H1 (cell line): Measurements from ENCODE around the gene PRKCZ. TPM values are rescaled to one million over a fixed set of nuclear protein-coding genes. Genes with fewer than 3 reads are reported as not detected.

Source experiments
- CTCF ChIA-PET: fragments of 300-600 bp; sonication (Branson Sonifier 250); formaldehyde crosslinking; loops from one replicate; lab custom pipeline; 2021; ENCODE audit not compliant: partially characterized antibody; lab: Charles Lee
- POLR2A ChIA-PET: fragments of 300-600 bp; sonication (Branson Sonifier 250); formaldehyde crosslinking; loops from one replicate; lab custom pipeline; 2021; ENCODE audit warnings: inconsistent platforms; ENCODE audit not compliant: partially characterized antibody; lab: Charles Lee
- DNase-seq, 2 experiments: peaks; one replicate each; pipeline versions ENCODE4 v3.0.0 to v3.0.0-alpha.2; 2010 to 2022; ENCODE audit warnings: low spot score in 2 of 2, low read depth in 1 of 2, mixed read lengths in 1 of 2
- FAIRE-seq: peaks from 2 replicates; lab custom pipeline; 2011; peaks lifted over from hg19 to GRCh38; lab: Jason Lieb, UNC
- H2AFZ ChIP-seq: 2 replicates; pipeline ENCODE4 v1.8.1; 2012; ENCODE audit warnings: low read length, inconsistent platforms
- H2AK5ac ChIP-seq: 2 replicates; pipeline ENCODE4 v1.6.1; 2013; ENCODE audit warnings: low read depth, low read length
- H2BK120ac ChIP-seq: replicated peaks from 2 replicates; pipeline ENCODE3; 2013; ENCODE audit warnings: low read depth, low read length, inconsistent platforms
- H2BK12ac ChIP-seq: 2 replicates; pipeline ENCODE4 v1.6.1; 2013; ENCODE audit warnings: low read depth, low read length
- H2BK15ac ChIP-seq: 2 replicates; pipeline ENCODE4 v1.6.1; 2013; ENCODE audit warnings: low read length
- H2BK20ac ChIP-seq: 2 replicates; pipeline ENCODE4 v1.6.1; 2013; ENCODE audit warnings: low read length
- H2BK5ac ChIP-seq: 2 replicates; pipeline ENCODE4 v1.6.1; 2013; ENCODE audit warnings: low read depth, low read length
- H3K14ac ChIP-seq: 2 replicates; pipeline ENCODE4 v1.6.1; 2013; ENCODE audit warnings: inconsistent platforms; ENCODE audit not compliant: insufficient read length
- H3K18ac ChIP-seq: 2 replicates; pipeline ENCODE4 v1.6.1; 2013; ENCODE audit warnings: low read length; ENCODE audit errors: extremely low read depth
- H3K23ac ChIP-seq: 2 replicates; pipeline ENCODE4 v1.6.1; 2013; ENCODE audit warnings: inconsistent platforms; ENCODE audit not compliant: insufficient read length
- H3K23me2 ChIP-seq: 2 replicates; pipeline ENCODE4 v1.6.1; 2013; ENCODE audit warnings: low read depth, low read length
- H3K27ac ChIP-seq: 2 replicates; pipeline ENCODE4 v1.6.1; 2011; ENCODE audit warnings: low read depth, low read length, inconsistent platforms
- H3K27me3 ChIP-seq, 4 experiments: replicated peaks in 1 of 4; 1 replicate in 1 of 4; 2 replicates in 3 of 4; pipeline versions ENCODE4 v1.6.1 to v1.8.1; 2011 to 2013; ENCODE audit warnings: low read length in 3 of 4, mild to moderate bottlenecking in 3 of 4, inconsistent platforms in 2 of 4, mixed read lengths in 2 of 4, moderate library complexity in 1 of 4; ENCODE audit not compliant: control insufficient read depth in 3 of 4, insufficient read depth in 3 of 4; ENCODE audit errors: extremely low read depth in 1 of 4
- H3K36me3 ChIP-seq, 4 experiments: 2 replicates each; pipeline versions ENCODE4 v1.6.1 to v1.8.1; 2011 to 2013; ENCODE audit warnings: mild to moderate bottlenecking in 4 of 4, low read length in 3 of 4, moderate library complexity in 2 of 4, control low read depth in 1 of 4, inconsistent platforms in 1 of 4; ENCODE audit not compliant: insufficient read depth in 4 of 4, control insufficient read depth in 2 of 4
- H3K4ac ChIP-seq: replicated peaks from 2 replicates; pipeline ENCODE3; 2013; ENCODE audit warnings: low read length, low read depth, mixed read lengths, inconsistent platforms; ENCODE audit not compliant: insufficient read length
- H3K4me1 ChIP-seq, 4 experiments: replicated peaks in 1 of 4; 1 replicate in 1 of 4; 2 replicates in 3 of 4; pipeline versions ENCODE4 v1.6.1 to v1.8.1; 2011 to 2013; ENCODE audit warnings: low read length in 3 of 4, inconsistent platforms in 2 of 4, mixed read lengths in 1 of 4; ENCODE audit not compliant: insufficient read depth in 4 of 4, control insufficient read depth in 3 of 4
- H3K4me2 ChIP-seq, 2 experiments: 2 replicates each; pipeline versions ENCODE4 v1.6.1 to v1.8.1; 2011 to 2013; ENCODE audit warnings: low read depth in 2 of 2, low read length in 2 of 2, control low read depth in 1 of 2, inconsistent platforms in 1 of 2, mild to moderate bottlenecking in 1 of 2; ENCODE audit not compliant: insufficient read depth in 1 of 2
- H3K4me3 ChIP-seq, 4 experiments: fragments of 200-600, 300-600 bp in 1 of 4; sonication (generic), shearing (Covaris generic), sonication (Bioruptor Twin) in 1 of 4; 2 replicates each; pipeline versions ENCODE4 v1.5.1 to v1.8.1; 2011 to 2016; ENCODE audit warnings: low read length in 4 of 4, low read depth in 3 of 4, control low read depth in 2 of 4, inconsistent platforms in 2 of 4, mild to moderate bottlenecking in 2 of 4, mixed read lengths in 1 of 4, moderate library complexity in 1 of 4; ENCODE audit not compliant: insufficient read depth in 2 of 4; ENCODE audit errors: extremely low read depth in 1 of 4
- H3K56ac ChIP-seq: replicated peaks from 2 replicates; pipeline ENCODE3; 2013; ENCODE audit warnings: low read depth, mild to moderate bottlenecking, mixed read lengths, low read length, inconsistent platforms; ENCODE audit not compliant: insufficient read length
- H3K79me1 ChIP-seq: 2 replicates; pipeline ENCODE4 v1.6.1; 2013; ENCODE audit warnings: low read depth, low read length, control low read depth
- H3K79me2 ChIP-seq, 2 experiments: 2 replicates each; pipeline versions ENCODE4 v1.6.1 to v1.8.1; 2012 to 2013; ENCODE audit warnings: low read length in 2 of 2, mild to moderate bottlenecking in 2 of 2, inconsistent platforms in 1 of 2; ENCODE audit not compliant: insufficient read depth in 2 of 2, control insufficient read depth in 1 of 2
- H3K9ac ChIP-seq, 4 experiments: replicated peaks in 1 of 4; 1 replicate in 1 of 4; 2 replicates in 3 of 4; pipeline versions ENCODE4 v1.6.1 to v1.8.1; 2011 to 2013; ENCODE audit warnings: low read depth in 3 of 4, low read length in 3 of 4, control low read depth in 2 of 4, mild to moderate bottlenecking in 2 of 4, moderate library complexity in 2 of 4, inconsistent platforms in 1 of 4; ENCODE audit errors: extremely low read depth in 1 of 4
- H3K9me3 ChIP-seq, 2 experiments: 2 replicates each; pipeline versions ENCODE4 v1.6.1 to v1.8.1; 2012 to 2013; ENCODE audit warnings: mild to moderate bottlenecking in 2 of 2, moderate library complexity in 2 of 2, control low read depth in 1 of 2, inconsistent platforms in 1 of 2, low read depth in 1 of 2, low read length in 1 of 2, mixed read lengths in 1 of 2; ENCODE audit not compliant: insufficient read depth in 2 of 2
- H4K20me1 ChIP-seq, 2 experiments: replicated peaks in 1 of 2; 2 replicates each; pipeline versions ENCODE3 to v1.8.1; 2011 to 2013; ENCODE audit warnings: inconsistent platforms in 2 of 2, low read length in 2 of 2, mild to moderate bottlenecking in 1 of 2; ENCODE audit not compliant: insufficient read depth in 2 of 2, control insufficient read depth in 1 of 2
- H4K5ac ChIP-seq: 2 replicates; pipeline ENCODE4 v1.6.1; 2013; ENCODE audit warnings: low read length, low read depth, mixed read lengths, inconsistent platforms; ENCODE audit not compliant: insufficient read length
- H4K8ac ChIP-seq: 2 replicates; pipeline ENCODE4 v1.8.0; 2013; ENCODE audit warnings: mild to moderate bottlenecking, moderate library complexity, low read length, inconsistent platforms; ENCODE audit not compliant: insufficient read depth; ENCODE audit errors: extremely low read depth
- H4K91ac ChIP-seq: replicated peaks from 2 replicates; pipeline ENCODE3; 2013; ENCODE audit warnings: low read length, mixed read lengths, inconsistent platforms; ENCODE audit not compliant: insufficient read length
- SUZ12 ChIP-seq: fragments of 200-600 bp; sonication (generic); IDR thresholded peaks from 2 replicates; pipeline ENCODE4 v1.6.1; 2012; ENCODE audit warnings: mild to moderate bottlenecking, inconsistent platforms, low read length, moderate library complexity, mixed read lengths
- WGBS, 2 experiments: shearing (Covaris generic) in 1 of 2; methylation state at CpG; one replicate each; pipeline versions ENCODE4 v1.1.6 to v1.1.7; 2013 to 2015; ENCODE audit warnings: low lambda C conversion rate in 2 of 2, mixed read lengths in 2 of 2, inconsistent platforms in 1 of 2, low coverage in 1 of 2, missing lambda C conversion rate in 1 of 2; ENCODE audit not compliant: insufficient replicate concordance in 2 of 2, insufficient coverage in 1 of 2, insufficient read length in 1 of 2; ENCODE audit errors: extremely low coverage in 1 of 2, missing lambda C conversion rate in 1 of 2; 5-methylcytosine and 5-hydroxymethylcytosine counted together
- polyA plus RNA-seq, 7 experiments: library from polyadenylated mRNA; depleted of rRNA in 3 of 7; stranded (reverse) in 5 of 7; unstranded in 2 of 7; fragments of >200 nt in 5 of 7; fragments of 200-250 nt in 2 of 7; gene quantifications; 1 replicate in 5 of 7; 2 replicates in 1 of 7; 4 replicates in 1 of 7; pipeline versions ENCODE4 v1.2.1 to v1.2.3, GENCODE V29; 2011 to 2013; ENCODE audit warnings: missing spikeins in 2 of 7, mixed read lengths in 2 of 7
- total RNA-seq: library from RNA; stranded (reverse); fragmentation: NEBNext Ultra II Directional; extraction: Animal tissue kit (Norgen Biotek cat#: 25700); gene quantifications from 2 replicates; pipeline ENCODE4 v1.2.1, GENCODE V29; 2021

The PRKCZ gene
- total and polyA plus RNA-seq, 2 of the 8 experiments (the other 6 are each of a cell fraction or from before 2014, with no cell fraction given): 37.4 to 45.1 TPM

DNA sequence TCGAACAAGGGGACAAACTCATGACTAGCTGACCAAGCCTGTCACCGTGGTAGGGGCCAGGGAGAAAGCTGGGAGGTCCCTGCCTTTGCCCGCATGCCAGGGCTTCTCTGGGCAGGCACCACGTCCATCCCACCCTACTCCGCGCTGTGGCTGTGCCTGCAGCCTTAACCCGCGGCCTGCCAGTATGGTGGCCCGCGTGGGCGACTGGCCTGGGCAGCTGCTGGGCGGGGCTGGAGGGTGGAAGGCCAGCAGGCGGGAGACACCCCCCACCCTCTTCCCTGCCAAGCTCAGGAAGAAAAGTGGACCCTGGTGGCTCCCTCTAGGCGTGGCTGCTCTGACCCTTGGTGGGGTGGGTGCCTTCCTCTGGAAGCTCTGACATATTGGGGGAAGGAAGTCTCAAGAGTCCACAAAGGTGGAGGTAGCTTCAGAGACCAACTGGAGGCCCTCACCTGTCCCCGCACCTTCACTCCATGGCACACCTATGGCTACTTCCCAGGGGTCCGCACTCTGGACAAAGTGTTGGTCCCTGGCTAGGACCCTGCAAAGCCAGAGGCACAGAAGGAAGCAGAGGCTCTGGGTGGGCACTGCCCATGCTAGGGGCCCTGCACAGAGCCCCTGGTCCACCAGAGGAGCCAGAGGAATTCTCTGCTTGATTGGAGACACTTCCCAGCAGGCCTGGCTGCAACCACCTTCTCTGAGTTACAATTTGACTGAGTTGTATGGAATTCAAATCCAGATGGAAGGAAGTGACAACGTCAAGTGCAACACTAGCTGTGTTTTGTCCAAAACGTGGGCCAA is 174.6 kb downstream of the PRKCZ start:
- H3K4me1 ChIP-seq: peaks cover 0 to 14% (median 11%) of the 10 kb centered on the region in 4 experiments; a peak in 5 of 7 replicates
- no peaks in the 10 kb centered on the region for H3K9me3 ChIP-seq
- POLR2A ChIA-PET: interaction anchor here (1.1 to 1.6 kb wide), 3 partner anchors 9 to 19 kb away, joined by 3 to 6 read pairs (median 3); no protein-coding TSS in a partner anchor
- peaks cover 10 to 12% of the 10 kb centered on the region in 2 experiments for H4K20me1 ChIP-seq
- H3K27me3 ChIP-seq: no peaks in the 10 kb centered on the region
- H3K14ac ChIP-seq: no peak overlapping the region
- H3K27ac ChIP-seq: no peak overlapping the region
- H4K8ac ChIP-seq: 0 out of 2 replicates have a peak overlapping the region, but pooled peaks have one; percentile 68
- no peak overlapping the region for H3K4ac ChIP-seq
- H3K79me2 ChIP-seq: peaks cover 11 to 13% of the 10 kb centered on the region in 2 experiments
- no peak overlapping the region for H2AK5ac ChIP-seq
- no peak overlapping the region for H2AFZ ChIP-seq
- H3K23me2 ChIP-seq: peaks cover 16% of the 10 kb centered on the region
- no peak overlapping the region for H3K4me2 ChIP-seq
- H3K23ac ChIP-seq: no peak overlapping the region
- 0 out of 2 replicates have a peak overlapping the region, but pooled peaks have one; percentile 3 for H2BK20ac ChIP-seq
- no peak overlapping the region for H3K4me3 ChIP-seq
- no peak overlapping the region for H3K18ac ChIP-seq
- WGBS, 2 experiments: 94% methylated on average over 17 of the region's 18 CpGs; no CpG with 5 or more reads in 1 of the 2 experiments
- H2BK5ac ChIP-seq: no peak overlapping the region
- H3K56ac ChIP-seq: no peak overlapping the region
- no peak overlapping the region for H4K5ac ChIP-seq
- DNase-seq (no peak), FAIRE-seq (no peak)
- no peak for TF ChIP-seq SUZ12
- no peaks in the 10 kb centered on the region for H3K36me3 ChIP-seq
- no peak overlapping the region for H2BK120ac ChIP-seq
- H2BK15ac ChIP-seq: no peak overlapping the region
- CTCF ChIA-PET: interaction anchor here (0.7 to 3.2 kb wide), 9 partner anchors 13 to 157 kb away, joined by 3 to 13 read pairs (median 3); partner anchors contain the start of gene FAAP20
- peak overlapping the region; percentile 50; the same call in 1 of the 2 replicates for H2BK12ac ChIP-seq
- no peak overlapping the region for H4K91ac ChIP-seq
- H3K9ac ChIP-seq: no peak overlapping the region
- H3K79me1 ChIP-seq: no peaks in the 10 kb centered on the region
